AG04449 (cell line): ENCODE results near the gene PRKAG2.

ENCODE experiments used
- CTCF ChIA-PET: fragments of 350-600 bp; formaldehyde crosslinking; extraction: SDS; loops from one replicate; lab custom pipeline; 2021; ENCODE audit warnings: antibody characterized with exemption; lab: Yijun Ruan, JAX
- POLR2A ChIA-PET: fragments of 400-600, 350-600 bp; formaldehyde crosslinking; extraction: SDS; loops from one replicate; lab custom pipeline; 2020; ENCODE audit warnings: antibody characterized with exemption, inconsistent platforms; lab: Yijun Ruan, JAX
- DNase-seq: peaks from one replicate; pipeline ENCODE4 v3.0.0-alpha.2; 2010; ENCODE audit warnings: low read depth, low spot score
- H3K4me3 ChIP-seq: 2 replicates; pipeline ENCODE4 v1.5.1; 2011; ENCODE audit warnings: low read depth, mild to moderate bottlenecking, control low read depth, low read length
- CTCF ChIP-seq: IDR thresholded peaks from one replicate; pipeline ENCODE4 v1.5.1; 2011; ENCODE audit warnings: mild to moderate bottlenecking, moderate library complexity, low read length, control low read depth, inconsistent platforms; ENCODE audit not compliant: insufficient read depth; ENCODE audit errors: missing control alignments

The PRKAG2 gene

GRCh38 chr7:151860771-151861170, 16.1 kb downstream of the PRKAG2 start:
- POLR2A ChIA-PET: no interaction called here
- TF ChIP-seq CTCF: no peak
- no peak overlapping the region for H3K4me3 ChIP-seq
- DNase-seq: no peak
- CTCF ChIA-PET: no interaction called here

GRCh38 chr7:151859948-151860685, 16.8 kb downstream of the PRKAG2 start:
- no peak overlapping the region for H3K4me3 ChIP-seq
- DNase-seq: no peak
- CTCF ChIA-PET: no interaction called here
- TF ChIP-seq CTCF: no peak
- POLR2A ChIA-PET: no interaction called here

- POLR2A ChIA-PET: no interaction called here
- H3K4me3 ChIP-seq: no peak overlapping the region
- TF ChIP-seq CTCF: no peak
- no peak for DNase-seq
- CTCF ChIA-PET: interaction anchor here (1.0 kb wide), 1 partner anchor 76 kb away, joined by 3 read pairs; no protein-coding TSS in a partner anchor
These were observed 17.6 kb downstream of the PRKAG2 start for GRCh38 chr7:151859111-151859947.

- no peak overlapping the region for H3K4me3 ChIP-seq
- ChIA-PET POLR2A (no interaction called here), CTCF (interaction anchor here (1.0 kb wide), 1 partner anchor 75 kb away, joined by 3 read pairs; no protein-coding TSS in a partner anchor)
- TF ChIP-seq CTCF: no peak
- DNase-seq: no peak
These were observed 18.5 kb downstream of the PRKAG2 start for GRCh38 chr7:151858456-151858855.

GRCh38 chr7:151857866-151858450, 19.0 kb downstream of the PRKAG2 start:
- DNase-seq: no peak
- POLR2A ChIA-PET: no interaction called here
- H3K4me3 ChIP-seq: no peak overlapping the region
- CTCF ChIA-PET: no interaction called here
- no peak for TF ChIP-seq CTCF

GRCh38 chr7:151857412-151857811, 19.5 kb downstream of the PRKAG2 start:
- no peak for TF ChIP-seq CTCF
- POLR2A ChIA-PET: no interaction called here
- CTCF ChIA-PET: no interaction called here
- no peak overlapping the region for H3K4me3 ChIP-seq
- DNase-seq: no peak
